ENCODE results near the gene MGAT5B. TPM values are rescaled to one million over a fixed set of nuclear protein-coding genes. Genes with fewer than 3 reads are reported as not detected.

Gene MGAT5B
- total RNA-seq, 1 donor from 2014 or later, result 6.2 TPM

- H3K27ac Mint-ChIP-seq (ENCODE audit: unreplicated experiment), result no peak overlapping the region
- DNase-seq (ENCODE audit: low spot score), result no peak
- peaks cover 29% of the 10 kb centered on the region for H3K4me1 Mint-ChIP-seq (ENCODE audit: unreplicated experiment)
- peaks cover 1% of the 10 kb centered on the region for H3K27me3 Mint-ChIP-seq (ENCODE audit: unreplicated experiment)
- H3K4me3 Mint-ChIP-seq (ENCODE audit: unreplicated experiment), result no peak overlapping the region
- no peak for TF ChIP-seq CTCF (IDR thresholded peaks at IDR 0.05; ENCODE audit: unreplicated experiment)
- no peaks in the 10 kb centered on the region for H3K36me3 Mint-ChIP-seq (ENCODE audit: low read depth, unreplicated experiment)
- no peaks in the 10 kb centered on the region for H3K9me3 Mint-ChIP-seq (ENCODE audit: unreplicated experiment)
These were observed 24.3 kb upstream of the MGAT5B start for GRCh38 chr17:76843703-76844484.

- Mint-ChIP-seq H3K4me1 (ENCODE audit: unreplicated experiment) (peaks cover 29% of the 10 kb centered on the region), H3K9me3 (ENCODE audit: unreplicated experiment) (no peaks in the 10 kb centered on the region), H3K4me3 (ENCODE audit: unreplicated experiment) (no peak overlapping the region), H3K36me3 (ENCODE audit: low read depth, unreplicated experiment) (no peaks in the 10 kb centered on the region), H3K27me3 (ENCODE audit: unreplicated experiment) (peaks cover 1% of the 10 kb centered on the region), H3K27ac (ENCODE audit: unreplicated experiment) (no peak overlapping the region)
- no peak for DNase-seq (ENCODE audit: low spot score)
- no peak for TF ChIP-seq CTCF (IDR thresholded peaks at IDR 0.05; ENCODE audit: unreplicated experiment)
These were observed 23.7 kb upstream of the MGAT5B start for GRCh38 chr17:76844485-76844829.

- no peaks in the 10 kb centered on the region for H3K36me3 Mint-ChIP-seq (ENCODE audit: low read depth, unreplicated experiment)
- no peak for DNase-seq (ENCODE audit: low spot score)
- peaks cover 25% of the 10 kb centered on the region for H3K4me1 Mint-ChIP-seq (ENCODE audit: unreplicated experiment)
- H3K27ac Mint-ChIP-seq (ENCODE audit: unreplicated experiment), result no peak overlapping the region
- H3K27me3 Mint-ChIP-seq (ENCODE audit: unreplicated experiment), result peaks cover 1% of the 10 kb centered on the region
- no peak for TF ChIP-seq CTCF (IDR thresholded peaks at IDR 0.05; ENCODE audit: unreplicated experiment)
- H3K9me3 Mint-ChIP-seq (ENCODE audit: unreplicated experiment), result no peaks in the 10 kb centered on the region
- H3K4me3 Mint-ChIP-seq (ENCODE audit: unreplicated experiment), result no peak overlapping the region
These were observed 23.4 kb upstream of the MGAT5B start for GRCh38 chr17:76844846-76845245.

GRCh38 chr17:76845541-76846017, 22.6 kb upstream of the MGAT5B start:
- DNase-seq (ENCODE audit: low spot score), result no peak
- peaks cover 2% of the 10 kb centered on the region for H3K27me3 Mint-ChIP-seq (ENCODE audit: unreplicated experiment)
- H3K4me3 Mint-ChIP-seq (ENCODE audit: unreplicated experiment), result no peak overlapping the region
- TF ChIP-seq CTCF (IDR thresholded peaks at IDR 0.05; ENCODE audit: unreplicated experiment), result no peak
- H3K27ac Mint-ChIP-seq (ENCODE audit: unreplicated experiment), result no peak overlapping the region
- no peaks in the 10 kb centered on the region for H3K36me3 Mint-ChIP-seq (ENCODE audit: low read depth, unreplicated experiment)
- H3K4me1 Mint-ChIP-seq (ENCODE audit: unreplicated experiment), result peaks cover 17% of the 10 kb centered on the region
- no peaks in the 10 kb centered on the region for H3K9me3 Mint-ChIP-seq (ENCODE audit: unreplicated experiment)

GRCh38 chr17:76847031-76847430, 21.2 kb upstream of the MGAT5B start:
- Mint-ChIP-seq H3K27ac (ENCODE audit: unreplicated experiment) (no peak overlapping the region), H3K27me3 (ENCODE audit: unreplicated experiment) (peaks cover 2% of the 10 kb centered on the region), H3K4me1 (ENCODE audit: unreplicated experiment) (peaks cover 4% of the 10 kb centered on the region), H3K4me3 (ENCODE audit: unreplicated experiment) (no peak overlapping the region), H3K9me3 (ENCODE audit: unreplicated experiment) (no peaks in the 10 kb centered on the region), H3K36me3 (ENCODE audit: low read depth, unreplicated experiment) (no peaks in the 10 kb centered on the region)
- no peak for DNase-seq (ENCODE audit: low spot score)
- TF ChIP-seq CTCF (IDR thresholded peaks at IDR 0.05; ENCODE audit: unreplicated experiment), result no peak
